Hippocampal formation (tissue), 2 donors: ENCODE measurements around the gene ARHGAP26.

Experiments used
- DNase-seq, 2 donors: peaks; one replicate each; lab custom pipeline; 2025; lab: John Stamatoyannopoulos, UW

Gene ARHGAP26

DNA sequence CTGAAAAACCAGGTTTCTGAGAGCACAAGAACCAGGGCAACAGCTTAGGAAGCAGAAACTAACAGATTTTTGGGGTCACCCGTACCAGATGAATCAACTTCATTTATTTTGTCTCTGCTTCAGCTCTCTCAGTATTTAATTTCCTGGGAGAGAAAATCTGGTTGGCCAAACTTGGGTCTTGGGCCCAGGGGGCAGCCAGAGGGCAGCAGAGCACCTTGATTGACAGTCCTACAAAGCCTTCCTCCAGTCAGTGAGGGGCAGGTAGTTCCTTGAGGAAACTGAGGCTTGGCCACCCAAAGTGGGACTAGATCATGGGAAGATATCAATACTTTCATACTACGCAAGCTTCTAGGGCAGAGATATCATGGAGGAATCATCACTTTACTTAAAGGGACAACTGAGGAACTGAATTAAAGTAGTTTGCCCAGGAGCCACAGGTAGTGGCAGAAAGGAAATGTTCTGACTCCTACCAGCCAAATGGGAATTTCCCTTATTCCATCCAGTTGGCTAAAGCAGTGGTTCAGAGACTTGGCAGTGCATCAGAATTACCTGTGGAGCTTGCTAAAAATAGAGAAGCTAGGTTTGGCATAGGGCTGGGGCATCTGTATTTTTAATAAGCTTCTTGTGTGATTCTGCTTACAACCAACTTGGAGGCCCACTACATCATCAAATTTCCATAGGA lies 21.5 kb upstream of the ARHGAP26 start:
- no peak for DNase-seq

DNA sequence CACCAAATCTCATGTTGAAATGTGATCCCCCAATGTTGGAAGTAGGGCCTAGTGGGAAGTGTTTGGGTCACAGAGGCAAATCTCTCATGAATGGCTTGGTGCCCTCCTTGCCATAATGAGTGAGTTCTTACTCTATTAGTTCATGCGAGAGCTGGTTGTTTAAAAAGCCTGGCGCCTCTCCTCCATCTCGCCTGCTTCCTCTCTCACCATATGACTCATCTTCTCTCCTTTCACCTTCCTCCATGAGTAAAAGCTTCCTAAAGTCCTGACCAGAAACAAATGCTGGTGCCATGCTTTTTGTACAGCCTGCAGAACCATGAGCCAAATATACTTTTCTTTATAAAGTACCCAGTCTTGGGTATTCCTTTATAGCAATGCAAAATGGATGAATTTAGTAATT lies 20.9 kb upstream of the ARHGAP26 start:
- DNase-seq, result no peak

DNA sequence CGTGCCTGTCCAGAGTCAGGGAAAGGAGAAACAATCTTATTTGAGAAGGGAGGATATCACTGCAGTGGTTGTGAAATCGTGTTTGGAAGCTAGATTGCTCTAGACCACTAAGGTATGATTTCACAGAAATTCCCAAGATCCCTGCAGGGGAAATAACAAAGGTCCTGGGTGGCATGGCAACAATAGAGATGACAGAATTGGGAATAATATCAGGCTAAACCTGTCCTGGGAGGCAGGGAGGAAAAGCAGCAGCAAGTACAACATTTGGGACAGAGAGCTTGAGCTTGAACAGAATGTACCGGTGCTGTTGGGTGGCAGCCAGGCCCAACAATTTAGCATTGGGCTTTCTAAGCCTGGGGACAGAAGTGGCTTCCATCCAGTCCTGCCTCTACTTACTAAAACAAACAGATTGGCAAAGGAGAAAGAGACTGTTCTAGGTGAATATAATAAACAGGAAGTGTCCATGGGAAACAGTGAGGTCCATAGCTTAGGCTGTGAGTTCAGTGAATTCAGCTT lies 17.0 kb upstream of the ARHGAP26 start:
- DNase-seq, result peak; percentile 21 to 64

DNA sequence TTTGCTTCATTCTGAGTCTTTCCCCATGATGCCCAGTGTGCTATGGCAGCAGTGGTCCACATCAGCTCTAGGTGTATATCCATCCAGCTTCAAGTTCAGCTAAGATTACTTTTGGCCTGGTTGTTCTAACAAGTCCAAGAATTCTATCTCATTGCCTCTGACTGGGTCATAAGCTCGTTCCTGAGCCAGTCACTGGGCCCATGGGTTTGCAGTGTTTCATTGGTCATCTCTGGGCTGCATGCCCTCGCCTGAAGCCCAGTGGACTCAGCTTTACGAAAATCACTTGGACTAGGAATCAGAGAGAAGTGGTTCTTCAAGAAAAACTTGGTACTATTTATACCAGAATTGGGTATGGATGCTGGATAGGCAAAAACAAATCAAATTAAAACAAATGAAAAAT lies 16.1 kb upstream of the ARHGAP26 start:
- DNase-seq, result no peak

DNA sequence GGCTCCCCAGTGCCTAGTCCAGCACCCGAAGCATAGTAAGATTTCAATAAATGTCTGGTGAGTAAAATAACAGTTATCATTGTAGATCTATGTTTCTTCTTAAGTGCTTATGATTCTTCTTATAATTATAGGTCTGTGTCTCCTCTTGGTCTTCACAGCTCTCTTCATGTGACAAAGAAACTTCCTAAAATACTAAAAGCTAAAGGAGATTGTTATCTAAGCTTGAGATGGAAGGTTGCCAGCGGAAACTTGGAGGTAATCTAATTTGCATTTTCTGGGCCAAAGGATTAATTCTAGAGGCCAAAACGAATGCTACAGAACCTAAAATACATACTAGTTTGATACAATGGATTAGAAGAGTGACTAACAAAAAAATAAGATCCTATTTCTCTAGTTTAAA lies 13.6 kb upstream of the ARHGAP26 start:
- DNase-seq, result no peak

DNA sequence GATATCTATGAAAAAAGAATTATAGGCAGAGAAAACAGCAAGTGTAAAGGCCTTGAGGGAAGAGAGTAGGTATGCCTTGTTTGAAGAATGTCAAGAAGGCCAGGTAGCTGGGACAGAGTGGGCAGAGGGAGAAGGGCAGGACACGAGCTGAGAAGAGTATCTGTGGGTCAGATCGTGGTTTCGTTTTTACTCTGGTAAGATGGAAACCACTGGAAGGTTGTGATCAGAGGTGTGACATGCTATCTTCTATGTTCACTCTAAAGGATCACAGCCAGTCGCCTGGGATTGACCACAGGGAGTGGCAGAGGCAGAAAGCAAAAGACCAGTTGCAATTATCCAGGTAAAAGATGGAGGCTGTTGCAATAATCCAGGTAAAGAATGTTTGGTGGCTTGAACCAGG lies 12.6 kb upstream of the ARHGAP26 start:
- DNase-seq, result no peak

DNA sequence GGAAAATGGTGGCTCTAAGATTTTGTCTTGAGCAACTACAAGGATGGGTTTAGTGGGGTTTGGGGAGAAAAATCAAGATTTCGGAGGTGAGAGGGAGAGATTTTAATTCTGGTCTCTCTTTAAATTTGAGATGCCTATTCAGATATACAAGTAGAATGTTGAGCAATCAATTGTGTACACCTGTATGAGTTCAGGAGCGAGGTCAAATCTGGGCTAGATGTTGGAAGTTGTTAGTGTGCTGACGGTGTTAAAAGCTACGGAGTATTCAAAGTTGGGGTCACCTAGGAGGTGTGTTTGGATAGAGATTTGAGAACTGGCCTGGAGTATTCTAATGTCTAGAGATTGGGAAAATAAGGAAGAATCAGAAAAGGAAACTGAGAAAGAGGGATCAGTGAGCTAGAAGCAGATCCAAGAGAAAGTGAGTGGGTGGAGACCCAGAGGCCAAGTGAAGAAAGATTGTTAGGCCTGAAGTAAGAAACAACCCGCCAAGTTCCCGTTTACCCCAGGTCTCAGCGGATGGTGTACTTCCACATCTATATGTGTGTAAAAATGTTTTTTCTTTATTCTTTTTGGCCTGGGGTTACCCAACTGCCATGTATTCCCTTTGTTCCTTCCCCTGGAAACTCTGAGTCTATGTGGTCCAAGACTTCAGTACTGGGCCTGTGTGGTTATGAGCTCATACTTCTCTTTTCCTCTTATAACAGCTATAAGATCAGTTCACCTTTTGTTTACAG lies 11.9 kb upstream of the ARHGAP26 start:
- DNase-seq, result no peak

DNA sequence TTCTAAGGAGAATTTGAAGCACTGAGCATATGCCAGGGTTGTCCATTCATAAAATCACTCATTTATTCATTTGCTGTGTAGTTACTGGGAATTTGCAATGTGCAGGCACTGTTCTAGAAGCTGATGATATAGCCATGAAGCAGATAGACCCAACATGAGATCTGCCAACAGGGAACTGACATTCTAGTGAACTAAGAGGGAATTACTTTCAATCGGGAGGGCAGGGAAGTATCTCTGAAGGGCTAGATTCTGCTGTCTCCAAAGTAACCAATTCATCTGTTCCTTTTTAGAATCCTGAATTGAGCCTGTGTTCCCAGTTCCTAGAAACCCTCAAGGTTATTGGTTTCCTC lies 11.4 kb upstream of the ARHGAP26 start:
- DNase-seq, result no peak

DNA sequence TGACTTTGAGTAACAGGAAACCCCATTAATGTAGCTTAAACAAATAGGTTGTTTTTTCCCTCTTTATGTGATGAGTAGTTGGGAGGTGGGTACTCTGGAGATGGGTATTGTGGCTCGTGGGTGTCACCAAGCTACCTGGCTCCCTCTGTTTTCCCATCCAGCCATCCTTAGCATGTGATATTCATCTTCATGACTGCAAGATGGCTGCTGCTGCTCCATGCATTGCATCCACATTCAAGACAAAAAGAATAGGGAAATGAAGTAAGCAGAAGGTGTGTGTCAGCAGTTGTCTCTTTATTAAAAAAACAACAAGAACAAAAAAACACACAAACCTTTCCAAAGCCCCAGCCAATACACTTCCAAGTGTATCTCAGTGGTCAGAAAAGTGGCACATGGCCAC lies 6.5 kb upstream of the ARHGAP26 start:
- no peak for DNase-seq

DNA sequence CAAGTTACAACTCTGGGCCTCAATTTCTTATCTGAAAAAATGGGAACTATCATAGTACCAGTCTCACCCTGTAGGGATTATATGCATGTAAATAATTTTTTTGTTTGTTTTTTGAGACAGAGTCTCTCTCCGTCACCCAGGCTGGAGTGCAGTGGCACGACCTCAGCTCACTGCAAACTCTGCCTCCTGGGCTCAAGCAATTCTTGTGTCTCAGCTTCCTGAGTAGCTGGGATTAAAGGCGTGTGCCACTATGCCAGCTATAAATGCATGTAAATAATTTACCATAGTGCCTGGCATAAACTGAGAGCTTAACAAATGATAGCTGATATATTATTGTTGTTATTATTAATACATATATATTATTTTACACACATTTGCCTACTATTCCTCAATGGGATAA lies 3.0 kb upstream of the ARHGAP26 start:
- no peak for DNase-seq

DNA sequence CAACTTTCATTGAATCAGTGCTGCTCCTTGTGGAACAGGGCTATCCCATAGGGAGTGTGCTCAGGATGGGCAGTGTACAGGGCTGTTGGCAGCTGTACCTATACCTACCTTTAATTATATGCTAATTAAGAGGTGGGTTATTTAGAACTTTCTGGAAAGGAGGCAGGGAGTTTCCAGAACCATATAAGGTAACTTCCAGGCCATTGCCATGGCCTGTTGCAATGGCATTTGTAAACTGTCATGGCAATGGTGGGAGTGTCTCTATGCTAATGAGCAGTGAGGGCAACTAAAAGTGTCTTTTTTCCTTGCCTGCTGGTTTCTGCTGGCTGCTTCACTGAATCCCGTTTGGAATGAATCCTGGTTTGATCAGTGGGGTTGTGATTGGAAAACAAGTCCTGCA lies 2.3 kb upstream of the ARHGAP26 start:
- no peak for DNase-seq

DNA sequence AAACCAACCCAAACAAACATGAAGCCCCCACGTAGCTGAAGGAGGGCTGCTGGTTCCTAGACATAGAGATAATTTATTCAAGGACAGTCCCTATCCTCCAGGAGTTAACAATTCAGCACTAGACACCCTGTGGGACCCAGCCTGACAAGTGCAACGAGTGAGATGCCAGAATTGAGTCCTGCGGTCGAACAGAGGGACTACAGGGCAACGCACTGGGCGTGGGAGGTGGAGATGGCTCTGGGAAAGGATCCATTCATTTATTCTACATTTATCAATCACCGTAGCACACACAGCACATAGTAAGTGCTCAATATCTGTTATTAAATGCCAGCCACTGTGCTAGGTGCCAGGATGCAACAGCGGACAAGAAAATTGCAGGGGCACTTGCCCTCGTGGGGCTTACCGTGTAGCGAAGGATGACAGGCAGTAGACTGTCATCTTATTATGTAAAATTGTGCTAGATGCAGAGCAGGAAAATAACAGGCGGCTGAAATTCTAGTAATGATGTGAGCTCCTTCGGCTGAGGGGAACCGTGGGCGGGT lies 855 bp upstream of the ARHGAP26 start:
- DNase-seq, result no peak

DNA sequence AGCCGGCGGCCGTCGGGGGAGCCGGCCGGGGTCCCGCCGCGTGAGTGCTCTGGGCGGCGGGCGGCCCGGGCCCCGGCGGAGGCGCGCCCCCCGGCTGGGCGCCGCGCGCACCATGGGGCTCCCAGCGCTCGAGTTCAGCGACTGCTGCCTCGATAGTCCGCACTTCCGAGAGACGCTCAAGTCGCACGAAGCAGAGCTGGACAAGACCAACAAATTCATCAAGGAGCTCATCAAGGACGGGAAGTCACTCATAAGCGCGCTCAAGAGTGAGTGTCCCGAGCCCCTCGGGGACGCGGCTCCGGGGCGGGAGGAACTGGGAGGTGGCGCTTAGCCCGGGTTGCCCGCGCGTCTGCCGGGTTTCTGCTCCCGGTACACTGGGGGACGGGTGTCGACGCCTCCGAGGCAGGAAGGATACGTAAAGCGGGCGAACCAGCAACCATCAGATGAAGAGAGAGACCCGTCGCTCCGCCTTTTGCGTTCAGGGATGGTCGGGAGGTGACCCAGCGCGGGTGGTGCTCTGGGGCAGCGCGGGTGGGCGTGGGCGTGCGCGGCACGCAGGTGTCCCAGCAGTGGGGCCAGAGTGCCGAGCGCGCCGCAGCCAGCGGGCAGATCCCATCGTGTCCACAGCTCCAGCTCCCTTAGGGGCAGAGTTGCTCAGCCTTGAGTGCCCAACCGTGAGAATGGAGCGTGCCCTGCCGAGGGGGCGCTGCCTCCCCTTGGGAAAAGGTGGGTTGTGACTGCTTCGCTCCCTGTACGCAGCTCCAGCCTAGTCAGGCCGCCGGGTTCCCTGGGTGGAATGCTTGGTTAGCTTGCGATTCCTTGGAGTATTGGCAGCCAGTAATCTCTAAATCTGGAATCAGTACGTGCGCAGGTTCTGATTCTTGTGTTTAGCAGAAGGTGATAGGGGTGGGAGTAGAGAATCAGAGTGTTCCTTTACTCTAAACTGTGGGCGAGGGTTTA lies 753 bp downstream of the ARHGAP26 start:
- peak; percentile 42 to 44 for DNase-seq

DNA sequence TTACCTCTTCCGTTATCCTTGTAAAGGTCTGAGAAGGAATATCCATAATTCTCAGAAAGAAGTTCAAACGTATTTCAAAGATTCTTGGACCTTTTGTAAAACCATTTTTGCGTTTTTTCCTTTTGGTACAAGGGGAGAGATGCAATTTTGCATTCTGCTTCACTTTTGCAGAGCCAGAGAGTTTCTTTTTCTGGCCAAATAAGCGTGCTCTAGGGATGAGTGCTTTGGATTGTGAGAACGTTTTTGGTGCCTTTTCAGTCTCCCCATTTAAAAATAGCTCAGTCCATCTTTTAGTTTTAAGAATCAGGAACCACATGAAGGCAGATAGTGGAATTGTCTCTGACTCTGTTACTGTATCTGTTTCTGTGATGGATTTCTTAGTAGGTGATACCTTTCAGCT lies 1.5 kb downstream of the ARHGAP26 start:
- no peak for DNase-seq

DNA sequence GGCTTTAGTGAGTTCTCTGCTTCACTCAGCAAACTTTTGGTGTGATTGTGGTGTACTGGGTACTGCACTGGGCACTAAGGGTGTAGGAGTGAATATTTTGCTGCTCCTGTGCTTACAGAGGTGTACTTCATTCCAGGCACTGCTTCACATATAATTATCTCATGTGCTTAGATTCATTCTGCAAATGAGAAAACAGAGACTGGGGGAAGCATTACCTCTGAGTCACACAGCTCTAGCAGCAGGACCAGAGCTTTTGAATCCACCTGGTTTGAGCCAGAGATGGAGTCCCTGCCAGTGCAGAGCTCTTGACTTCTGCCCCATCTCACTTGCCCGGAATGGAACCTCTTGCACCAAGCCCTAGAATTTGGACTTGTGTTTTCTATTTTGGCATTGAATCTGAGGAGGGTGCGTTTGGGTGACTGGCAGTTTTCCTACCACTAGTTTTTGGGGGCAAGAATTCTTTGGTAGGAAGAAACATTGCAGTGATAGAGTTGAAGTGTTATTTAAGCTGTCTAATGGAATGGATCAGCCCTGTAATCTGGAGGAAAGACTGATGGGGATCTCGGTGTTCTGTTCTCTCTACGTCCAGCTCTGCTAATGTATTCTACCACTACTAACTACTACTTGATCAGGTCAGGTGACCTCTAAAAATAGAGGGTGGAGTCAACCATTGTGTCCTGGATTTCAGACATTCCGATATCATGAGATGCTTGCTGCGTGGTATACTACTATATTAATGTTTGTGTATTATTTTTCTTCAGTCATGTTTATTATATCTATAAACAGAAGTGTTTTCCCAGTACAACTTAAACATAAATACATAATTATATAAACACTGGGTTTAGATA lies 2.5 kb downstream of the ARHGAP26 start:
- DNase-seq, result no peak

DNA sequence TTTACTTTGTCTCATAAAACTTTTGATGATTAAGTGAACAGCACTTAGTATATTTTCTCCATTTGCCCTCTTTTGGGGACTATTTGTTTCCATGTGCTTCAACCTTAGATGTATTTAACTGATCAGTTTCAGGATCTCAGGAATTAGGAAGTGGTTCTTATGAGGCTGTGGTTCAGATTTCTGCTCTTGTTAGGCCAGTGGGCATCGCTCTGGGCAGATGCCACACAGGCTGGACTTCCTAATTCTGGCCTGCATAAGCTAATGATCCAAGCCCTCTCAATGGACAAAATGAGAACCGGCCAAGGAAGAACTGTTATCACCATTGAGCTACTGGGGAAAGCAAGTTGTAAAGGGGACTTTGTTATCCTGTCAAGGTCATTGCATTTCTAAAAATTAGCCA lies 6.9 kb downstream of the ARHGAP26 start:
- no peak for DNase-seq

DNA sequence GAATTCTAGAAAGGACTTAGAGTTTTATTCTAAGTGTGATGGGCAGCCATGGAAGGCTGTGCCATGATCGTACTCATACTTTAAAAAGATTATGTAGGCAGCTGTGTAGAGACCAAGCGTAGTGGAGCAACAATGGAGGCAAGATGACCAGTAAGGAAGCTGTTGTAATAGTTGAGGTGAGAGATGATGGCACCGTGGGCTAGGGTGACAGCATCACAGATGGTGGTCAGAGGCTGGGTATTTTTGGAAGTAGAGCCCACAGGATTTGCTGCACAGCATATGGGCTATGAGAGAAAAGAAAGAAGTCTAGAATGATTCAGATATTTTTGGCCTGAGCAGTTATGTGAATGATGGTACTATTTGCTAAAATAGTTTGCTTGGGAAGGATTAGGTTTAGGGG lies 7.7 kb downstream of the ARHGAP26 start:
- no peak for DNase-seq

DNA sequence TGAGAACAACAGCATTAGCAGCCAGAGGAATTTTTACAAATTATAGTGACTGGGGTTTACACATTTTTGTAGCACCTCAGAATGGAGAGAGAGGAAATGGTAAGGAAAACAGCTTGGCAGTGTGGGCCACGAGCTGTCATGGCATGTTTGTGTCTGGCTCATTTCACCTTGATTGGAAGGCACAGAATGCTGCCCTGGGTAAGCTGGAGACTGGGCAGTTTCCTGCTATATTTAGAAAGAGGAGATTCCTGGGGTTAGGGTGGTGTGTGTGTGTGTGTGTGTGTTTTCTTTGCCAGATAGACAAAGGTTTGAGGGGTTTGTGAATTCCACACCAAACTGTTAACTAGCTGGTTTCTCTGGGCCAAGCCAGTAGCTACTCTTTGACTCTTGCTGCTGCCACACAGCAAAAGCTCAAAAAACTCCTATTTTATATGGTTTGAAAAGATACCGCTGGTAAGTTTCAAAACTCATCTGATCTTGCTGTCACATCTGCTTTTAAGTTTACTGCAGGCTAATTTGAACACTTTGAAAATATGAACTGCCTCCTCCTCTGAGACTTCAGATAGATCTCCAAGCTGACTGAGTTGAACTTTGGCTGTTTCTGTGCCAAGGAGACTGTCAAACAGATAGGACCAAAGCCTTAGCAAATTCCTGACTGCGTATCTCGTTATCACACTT lies 9.1 kb downstream of the ARHGAP26 start:
- DNase-seq, result no peak

DNA sequence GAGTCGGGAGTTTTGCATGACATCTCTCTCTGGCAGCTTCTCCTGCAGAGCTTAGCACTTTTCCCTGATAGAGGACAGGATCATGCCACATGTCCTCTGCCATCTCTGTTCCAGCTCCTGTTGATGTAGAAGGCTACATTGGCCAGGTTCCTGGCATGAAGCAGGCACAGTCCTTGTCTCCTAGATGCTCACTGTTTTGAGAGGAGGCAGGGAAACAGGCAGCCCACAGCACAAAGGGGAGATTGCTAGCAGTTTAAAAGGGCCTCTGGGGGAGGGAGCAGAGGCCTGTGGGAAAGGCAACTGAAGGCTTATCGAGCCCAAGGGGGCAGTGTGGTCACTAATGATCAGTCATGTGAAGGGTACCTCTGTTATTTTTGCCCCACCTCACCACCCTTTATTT lies 10.7 kb downstream of the ARHGAP26 start:
- DNase-seq, result no peak

DNA sequence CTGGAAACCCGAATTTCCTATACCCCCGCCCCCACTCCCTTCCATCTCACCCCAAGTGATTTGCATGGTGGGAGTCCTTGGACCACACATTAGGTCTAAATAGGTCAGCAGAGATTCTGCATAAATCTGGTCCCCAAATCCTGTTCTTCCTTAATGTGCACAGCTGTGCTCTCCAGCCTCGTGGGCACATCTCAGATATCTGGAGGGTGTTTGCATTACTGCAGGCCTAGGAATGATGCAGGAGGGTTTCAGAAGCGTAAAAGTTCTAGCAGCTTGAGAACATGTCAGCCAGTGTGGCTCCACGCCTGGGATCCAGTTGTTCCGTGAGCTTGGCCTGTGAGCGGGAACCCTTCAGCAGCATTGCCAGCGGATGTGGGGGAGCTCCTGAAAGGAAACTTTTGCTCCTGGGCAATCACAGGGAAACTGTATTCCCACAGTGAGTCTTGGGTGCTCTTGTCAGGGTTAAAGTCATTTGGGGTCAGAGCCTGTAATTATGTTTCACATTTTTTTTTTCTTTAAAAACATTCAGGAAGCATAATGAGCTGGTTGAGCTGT lies 12.9 kb downstream of the ARHGAP26 start:
- DNase-seq, result no peak
